Mucosa of rectum (tissue), 2 donors: Measurements from ENCODE around the gene PDZRN3.

ENCODE experiments used
- H3K27ac ChIP-seq, 2 donors: one replicate each; pipeline ENCODE4 v1.7.0; 2013; ENCODE audit warnings: inconsistent platforms in 2 of 2, low read depth in 2 of 2, low read length in 2 of 2
- H3K27me3 ChIP-seq, 2 donors: one replicate each; pipeline ENCODE4 v1.7.0; 2013; ENCODE audit warnings: low read length in 2 of 2; ENCODE audit not compliant: control insufficient read depth in 2 of 2, insufficient read depth in 2 of 2
- H3K36me3 ChIP-seq, 2 donors: one replicate each; pipeline ENCODE4 v1.7.0; 2013; ENCODE audit warnings: low read length in 2 of 2; ENCODE audit not compliant: control insufficient read depth in 2 of 2, insufficient read depth in 2 of 2
- H3K4me1 ChIP-seq, 2 donors: one replicate each; pipeline ENCODE4 v1.7.0; 2013; ENCODE audit warnings: low read length in 2 of 2, mild to moderate bottlenecking in 1 of 2; ENCODE audit not compliant: control insufficient read depth in 2 of 2, insufficient read depth in 2 of 2
- H3K4me3 ChIP-seq, 2 donors: one replicate each; pipeline ENCODE4 v1.7.0; 2013; ENCODE audit warnings: low read length in 2 of 2
- H3K9ac ChIP-seq, 2 donors: one replicate each; pipeline ENCODE4 v1.7.0; 2013; ENCODE audit warnings: low read length in 2 of 2, low read depth in 1 of 2, mild to moderate bottlenecking in 1 of 2
- H3K9me3 ChIP-seq, 2 donors: one replicate each; pipeline ENCODE4 v1.7.0; 2013; ENCODE audit warnings: low read length in 2 of 2; ENCODE audit not compliant: control insufficient read depth in 2 of 2
- donor health status: healthy.
- donor health status: Normal muscosa, but diverticular disease.

PDZRN3 gene

GRCh38 chr3:73535137-73535536, 89.6 kb downstream of the PDZRN3 start:
- no peak overlapping the region for H3K27ac ChIP-seq
- H3K4me3 ChIP-seq: no peak overlapping the region
- no peaks in the 10 kb centered on the region for H3K36me3 ChIP-seq
- H3K27me3 ChIP-seq: no peaks in the 10 kb centered on the region
- peaks cover 3 to 9% of the 10 kb centered on the region in 2 donors for H3K4me1 ChIP-seq
- no peak overlapping the region for H3K9ac ChIP-seq
- H3K9me3 ChIP-seq: no peaks in the 10 kb centered on the region

GRCh38 chr3:73530022-73530396, 94.7 kb downstream of the PDZRN3 start:
- no peak overlapping the region for H3K9ac ChIP-seq
- no peaks in the 10 kb centered on the region for H3K9me3 ChIP-seq
- H3K4me1 ChIP-seq: peaks cover 0 to 3% of the 10 kb centered on the region in 2 donors
- H3K27ac ChIP-seq: no peak overlapping the region
- no peaks in the 10 kb centered on the region for H3K27me3 ChIP-seq
- H3K36me3 ChIP-seq: no peaks in the 10 kb centered on the region
- H3K4me3 ChIP-seq: no peak overlapping the region

GRCh38 chr3:73529308-73530021, 95.3 kb downstream of the PDZRN3 start:
- no peak overlapping the region for H3K27ac ChIP-seq
- no peak overlapping the region for H3K4me3 ChIP-seq
- H3K36me3 ChIP-seq: no peaks in the 10 kb centered on the region
- H3K9me3 ChIP-seq: no peaks in the 10 kb centered on the region
- no peak overlapping the region for H3K9ac ChIP-seq
- H3K27me3 ChIP-seq: no peaks in the 10 kb centered on the region
- H3K4me1 ChIP-seq: peaks cover 0 to 3% of the 10 kb centered on the region in 2 donors

GRCh38 chr3:73525591-73525990, 99.2 kb downstream of the PDZRN3 start:
- H3K27me3 ChIP-seq: no peaks in the 10 kb centered on the region
- no peaks in the 10 kb centered on the region for H3K36me3 ChIP-seq
- H3K9ac ChIP-seq: no peak overlapping the region
- no peak overlapping the region for H3K4me3 ChIP-seq
- H3K4me1 ChIP-seq: peaks cover 8 to 12% of the 10 kb centered on the region in 2 donors
- no peaks in the 10 kb centered on the region for H3K9me3 ChIP-seq
- H3K27ac ChIP-seq: no peak overlapping the region

GRCh38 chr3:73523661-73524060, 101.1 kb downstream of the PDZRN3 start:
- H3K27ac ChIP-seq: no peak overlapping the region
- H3K4me1 ChIP-seq: peaks cover 8 to 11% of the 10 kb centered on the region in 2 donors
- no peaks in the 10 kb centered on the region for H3K36me3 ChIP-seq
- H3K9ac ChIP-seq: no peak overlapping the region
- no peaks in the 10 kb centered on the region for H3K27me3 ChIP-seq
- H3K4me3 ChIP-seq: no peak overlapping the region
- H3K9me3 ChIP-seq: no peaks in the 10 kb centered on the region

- Histone ChIP-seq H3K27ac (peak overlapping the region; percentile 16 to 41), H3K36me3 (no peaks in the 10 kb centered on the region), H3K9ac (no peak overlapping the region), H3K9me3 (no peaks in the 10 kb centered on the region), H3K4me1 (peaks cover 8 to 11% of the 10 kb centered on the region in 2 donors), H3K4me3 (peak overlapping the region in 1 of 2 donors; percentile 28), H3K27me3 (no peaks in the 10 kb centered on the region)
These were observed 102.9 kb downstream of the PDZRN3 start for GRCh38 chr3:73521734-73522336.

- Histone ChIP-seq H3K27ac (peak overlapping the region; percentile 62 to 67), H3K36me3 (no peaks in the 10 kb centered on the region), H3K4me3 (peak overlapping the region; percentile 17 to 33), H3K9me3 (no peaks in the 10 kb centered on the region), H3K4me1 (peaks cover 8 to 11% of the 10 kb centered on the region in 2 donors), H3K27me3 (no peaks in the 10 kb centered on the region), H3K9ac (peak overlapping the region in 1 of 2 donors; percentile 36)
These were observed 103.7 kb downstream of the PDZRN3 start for GRCh38 chr3:73520931-73521461.

GRCh38 chr3:73516631-73517030, 108.1 kb downstream of the PDZRN3 start:
- Histone ChIP-seq H3K27me3 (no peaks in the 10 kb centered on the region), H3K27ac (peak overlapping the region; percentile 4 to 18), H3K4me3 (no peak overlapping the region), H3K36me3 (no peaks in the 10 kb centered on the region), H3K9me3 (no peaks in the 10 kb centered on the region), H3K4me1 (peaks cover 26 to 28% of the 10 kb centered on the region in 2 donors), H3K9ac (no peak overlapping the region)

GRCh38 chr3:73513260-73513659, 111.5 kb downstream of the PDZRN3 start:
- Histone ChIP-seq H3K27me3 (no peaks in the 10 kb centered on the region), H3K9ac (no peak overlapping the region), H3K4me3 (peak overlapping the region in 1 of 2 donors; percentile 5), H3K36me3 (no peaks in the 10 kb centered on the region), H3K9me3 (no peaks in the 10 kb centered on the region), H3K27ac (peak overlapping the region; percentile 10 to 66), H3K4me1 (peaks cover 35 to 37% of the 10 kb centered on the region in 2 donors)
